ENCODE data around the gene DPEP2NB. TPM values are rescaled to one million over a fixed set of nuclear protein-coding genes. Genes with fewer than 3 reads are reported as not detected.

DPEP2NB gene
- total RNA-seq, 1 experiment from 2014 or later, result not detected

DNA sequence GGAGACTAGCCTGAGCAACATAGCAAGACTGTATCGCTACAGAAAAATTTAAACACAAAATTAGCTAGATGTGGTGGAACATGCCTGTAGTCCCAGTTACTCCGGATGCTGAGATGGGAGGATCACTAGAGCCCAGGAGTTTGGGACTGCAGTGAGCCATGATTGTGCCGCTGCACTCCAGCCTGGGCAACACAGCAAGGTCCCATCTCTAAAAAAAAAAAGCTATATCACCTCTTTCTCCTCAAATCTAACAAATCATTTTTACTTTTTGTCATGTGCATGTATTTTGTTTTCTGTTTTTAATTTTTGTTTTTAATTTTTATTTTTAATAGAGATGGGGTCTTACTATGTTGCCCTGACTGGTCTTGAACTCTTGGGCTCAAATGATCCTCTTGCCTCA, 13.3 kb upstream of the DPEP2NB start:
- Histone ChIP-seq H4K5ac (ENCODE audit: insufficient read length, low read depth, low read length) (no peak overlapping the region), H3K79me2 (ENCODE audit: insufficient read depth, low read length) (no peaks in the 10 kb centered on the region), H3T11ph (ENCODE audit: low read length) (no peak overlapping the region), H2BK5ac (ENCODE audit: insufficient read length, low read length) (no peak overlapping the region), H3K27me3 (ENCODE audit: insufficient read depth, low read length) (no peaks in the 10 kb centered on the region), H4K8ac (replicated peaks; ENCODE audit: insufficient read length, low read depth, low read length) (no peak overlapping the region), H3K4me2 (ENCODE audit: insufficient read depth, insufficient read length, low read length) (no peak overlapping the region), H3K18ac (ENCODE audit: insufficient read length, low read depth, low read length) (no peak overlapping the region), H2BK15ac (ENCODE audit: low read depth, low read length) (no peak overlapping the region), H3K56ac (ENCODE audit: insufficient read length, low read depth, low read length) (no peak overlapping the region), H3K27ac (ENCODE audit: insufficient read length, low read depth, low read length) (no peak overlapping the region), H2BK20ac (ENCODE audit: low read depth, low read length, poor library complexity, severe bottlenecking) (no peak overlapping the region), H4K91ac (ENCODE audit: insufficient read length, low read depth, low read length) (no peak overlapping the region), H4K20me1 (ENCODE audit: control insufficient read depth, insufficient read depth, insufficient read length) (no peaks in the 10 kb centered on the region), H3K9me3 (ENCODE audit: control insufficient read depth, low read depth, low read length) (no peaks in the 10 kb centered on the region), H2AFZ (ENCODE audit: low read length) (no peak overlapping the region), H3K4ac (ENCODE audit: low read depth, low read length) (no peak overlapping the region), H2BK120ac (ENCODE audit: low read depth, low read length, poor library complexity, severe bottlenecking) (no peak overlapping the region), H3K79me1 (ENCODE audit: insufficient read depth, low read depth, low read length, poor library complexity, severe bottlenecking) (no peaks in the 10 kb centered on the region), H2BK12ac (ENCODE audit: insufficient read length, low read depth, low read length) (no peak overlapping the region), H3K14ac (ENCODE audit: insufficient read depth, low read length) (no peak overlapping the region), H3K23ac (ENCODE audit: insufficient read length, low read depth, low read length) (no peak overlapping the region), H3K23me2 (ENCODE audit: insufficient read length, low read depth, low read length, poor library complexity, severe bottlenecking) (no peaks in the 10 kb centered on the region), H2AK5ac (ENCODE audit: insufficient read length, low read length) (no peak overlapping the region), H3K4me1 (ENCODE audit: insufficient read depth, low read length) (no peaks in the 10 kb centered on the region), H3K9ac (ENCODE audit: extremely low read depth, insufficient read length, low read length) (no peak overlapping the region)
- TF ChIP-seq, protein P1, sequence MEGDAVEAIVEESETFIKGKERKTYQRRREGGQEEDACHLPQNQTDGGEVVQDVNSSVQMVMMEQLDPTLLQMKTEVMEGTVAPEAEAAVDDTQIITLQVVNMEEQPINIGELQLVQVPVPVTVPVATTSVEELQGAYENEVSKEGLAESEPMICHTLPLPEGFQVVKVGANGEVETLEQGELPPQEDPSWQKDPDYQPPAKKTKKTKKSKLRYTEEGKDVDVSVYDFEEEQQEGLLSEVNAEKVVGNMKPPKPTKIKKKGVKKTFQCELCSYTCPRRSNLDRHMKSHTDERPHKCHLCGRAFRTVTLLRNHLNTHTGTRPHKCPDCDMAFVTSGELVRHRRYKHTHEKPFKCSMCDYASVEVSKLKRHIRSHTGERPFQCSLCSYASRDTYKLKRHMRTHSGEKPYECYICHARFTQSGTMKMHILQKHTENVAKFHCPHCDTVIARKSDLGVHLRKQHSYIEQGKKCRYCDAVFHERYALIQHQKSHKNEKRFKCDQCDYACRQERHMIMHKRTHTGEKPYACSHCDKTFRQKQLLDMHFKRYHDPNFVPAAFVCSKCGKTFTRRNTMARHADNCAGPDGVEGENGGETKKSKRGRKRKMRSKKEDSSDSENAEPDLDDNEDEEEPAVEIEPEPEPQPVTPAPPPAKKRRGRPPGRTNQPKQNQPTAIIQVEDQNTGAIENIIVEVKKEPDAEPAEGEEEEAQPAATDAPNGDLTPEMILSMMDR (conservative IDR thresholded peaks at IDR 0.05), result no peak
- WGBS (ENCODE audit: extremely low coverage, insufficient read length, low lambda C conversion rate), result no CpG with 5 or more reads among the region's 3 CpGs
- no peak for DNase-seq
- no peak overlapping the region for H3K4me3 Mint-ChIP-seq
- peaks cover 0 to 29% (median 26%) of the 10 kb centered on the region in 3 experiments; a peak in 5 of 7 replicates for H3K36me3 Mint-ChIP-seq (ENCODE audit: insufficient read depth in 1 of 3, low read depth in 3 of 3)
- H3K4me1 Mint-ChIP-seq, result 0 out of 4 replicates have a peak, but pooled peaks cover 0 to 4% of the 10 kb centered on the region in 2 experiments
- H3K9me3 Mint-ChIP-seq, result no peaks in the 10 kb centered on the region
- H3K27ac Mint-ChIP-seq, result no peak overlapping the region
- H3K27me3 Mint-ChIP-seq (ENCODE audit: low read depth), result no peaks in the 10 kb centered on the region
